Raji (cell line): ENCODE results near the gene AXIN2.

Experiments
- POLR2A ChIP-seq: IDR thresholded peaks from 2 replicates; pipeline ENCODE4 v1.6.1; 2011; ENCODE audit warnings: low read depth, low read length, control low read depth; ENCODE audit not compliant: insufficient read depth

AXIN2 gene

GRCh38 chr17:65498816-65499215 lies 62.6 kb downstream of the AXIN2 start:
- TF ChIP-seq POLR2A = no peak

GRCh38 chr17:65496801-65497200 lies 64.6 kb downstream of the AXIN2 start:
- no peak for TF ChIP-seq POLR2A

DNA sequence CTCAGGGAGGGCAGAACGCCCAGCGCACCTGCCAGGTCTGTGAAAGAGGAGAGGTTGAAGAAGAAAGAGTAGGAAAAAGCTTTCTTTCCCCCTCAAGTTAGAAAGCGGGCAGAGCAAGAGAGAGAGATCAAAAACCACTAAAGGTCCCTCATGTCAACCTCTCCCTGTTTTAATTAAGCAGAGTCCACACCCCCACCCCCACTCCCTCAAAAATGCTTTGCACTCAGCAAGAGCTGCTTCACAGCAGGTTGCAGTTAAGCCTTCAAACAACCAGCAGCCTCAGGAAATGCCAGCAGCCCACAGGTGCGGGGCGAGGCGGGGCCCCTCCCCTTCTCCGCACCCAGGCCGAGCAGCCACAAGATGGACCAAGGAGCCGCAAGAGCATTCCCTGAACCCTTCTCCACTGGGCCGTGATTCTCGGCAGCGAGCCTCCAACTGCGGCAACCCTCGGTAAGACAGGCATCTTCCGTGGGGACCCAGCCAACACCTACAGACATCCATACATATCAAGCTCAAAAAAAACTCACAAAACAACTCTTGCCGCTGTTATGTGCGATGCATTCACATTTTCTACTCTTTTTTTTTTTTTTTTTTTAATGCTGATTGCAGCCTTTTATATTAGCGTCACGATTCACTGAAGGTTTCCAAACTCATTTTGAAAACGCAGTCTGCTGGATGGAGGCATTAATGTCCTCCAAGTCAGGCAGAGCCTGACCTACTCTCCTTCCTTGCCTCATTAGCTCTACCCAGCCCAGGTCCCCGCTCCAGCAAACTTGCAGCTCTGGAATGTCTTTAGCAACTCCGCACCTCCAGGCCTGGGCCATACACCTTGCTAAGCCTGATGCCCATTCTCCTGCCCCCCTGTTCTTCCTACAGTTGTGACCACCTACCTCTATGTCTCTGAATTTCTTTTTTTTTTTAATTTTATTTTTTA lies 66.1 kb downstream of the AXIN2 start:
- TF ChIP-seq POLR2A = no peak

DNA sequence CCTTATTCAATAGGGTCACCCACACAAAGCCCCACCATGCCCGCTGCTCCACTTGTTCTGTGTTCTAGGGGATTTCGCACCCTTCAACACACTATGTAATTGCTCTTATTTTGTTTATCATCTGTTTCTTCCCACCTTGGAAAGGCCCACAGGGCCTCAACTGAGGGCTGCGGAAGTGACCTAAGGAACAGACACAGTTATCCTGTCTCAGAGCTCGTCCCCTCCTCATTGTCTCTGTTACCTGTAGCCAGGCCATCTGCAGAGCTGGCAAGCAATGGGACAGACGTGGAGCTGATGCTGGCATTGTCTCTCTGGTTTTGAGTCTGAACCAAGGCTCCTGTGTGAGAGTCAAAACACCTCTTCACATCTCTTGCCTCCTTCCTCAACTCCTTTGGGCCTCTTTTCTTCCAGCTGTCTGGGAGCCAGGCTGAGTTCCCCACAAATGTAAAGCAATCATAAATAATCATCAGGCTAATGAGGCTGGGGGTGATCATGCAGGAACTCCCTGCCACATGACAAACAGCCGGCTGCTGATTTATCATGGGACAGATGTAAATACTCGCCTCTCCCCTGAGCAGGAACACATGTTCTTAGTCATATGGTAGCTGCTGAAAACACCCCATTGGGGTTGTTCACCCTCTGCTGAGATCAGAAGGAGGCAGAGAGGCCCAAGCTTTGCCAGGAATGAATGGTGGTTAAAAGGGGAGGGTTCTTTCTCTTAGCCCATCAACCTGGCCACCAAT lies 71.9 kb downstream of the AXIN2 start:
- TF ChIP-seq POLR2A = no peak

DNA sequence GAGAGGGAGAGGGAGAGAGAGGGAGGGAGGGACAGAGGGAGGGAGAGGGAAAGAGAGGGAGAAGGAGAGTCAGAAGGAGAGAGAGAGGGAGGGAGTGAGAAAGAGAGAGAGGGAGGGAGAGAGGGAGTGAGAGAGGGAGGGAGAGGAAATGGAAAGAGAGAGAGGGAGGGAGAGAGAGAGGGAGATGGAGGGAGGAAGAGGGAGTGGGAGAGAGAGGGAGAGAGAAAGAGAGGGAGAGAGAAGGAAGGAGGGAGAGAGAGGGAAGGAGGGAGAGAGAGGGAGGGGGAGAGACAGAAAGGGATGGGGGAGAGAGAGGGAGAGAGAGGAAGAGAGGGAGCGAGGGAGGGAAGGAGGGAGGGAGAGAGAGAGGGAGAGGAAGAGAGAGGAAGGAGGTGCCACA lies 72.8 kb downstream of the AXIN2 start:
- TF ChIP-seq POLR2A = no peak

- no peak for TF ChIP-seq POLR2A
Observed at GRCh38 chr17:65487990-65488389, 73.5 kb downstream of the AXIN2 start.

DNA sequence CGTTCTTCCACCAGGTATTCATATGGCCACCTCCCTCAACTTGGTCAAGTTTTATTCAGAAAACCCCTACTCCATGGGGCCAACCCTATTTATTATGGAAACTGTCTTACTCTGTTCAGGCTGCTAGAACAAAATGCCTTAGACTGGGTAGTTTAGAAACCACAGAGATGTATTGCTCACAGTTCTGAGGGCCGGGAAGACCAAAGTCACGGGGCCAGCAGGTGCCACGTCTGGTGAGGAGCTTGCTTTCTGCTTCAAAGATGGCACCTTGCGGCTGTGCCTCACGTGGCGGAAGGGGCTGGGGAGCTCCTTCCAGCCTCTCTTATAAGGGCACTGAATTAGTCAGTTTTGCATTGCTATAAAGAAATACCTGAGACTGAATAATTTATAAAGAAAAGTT lies 74.3 kb downstream of the AXIN2 start:
- TF ChIP-seq POLR2A = no peak

- TF ChIP-seq POLR2A = no peak
Observed at GRCh38 chr17:65485388-65486299, 75.8 kb downstream of the AXIN2 start.

- no peak for TF ChIP-seq POLR2A
Observed at GRCh38 chr17:65483438-65483837, 78.0 kb downstream of the AXIN2 start.

- TF ChIP-seq POLR2A = no peak
Observed at GRCh38 chr17:65482201-65482600, 79.2 kb downstream of the AXIN2 start.

DNA sequence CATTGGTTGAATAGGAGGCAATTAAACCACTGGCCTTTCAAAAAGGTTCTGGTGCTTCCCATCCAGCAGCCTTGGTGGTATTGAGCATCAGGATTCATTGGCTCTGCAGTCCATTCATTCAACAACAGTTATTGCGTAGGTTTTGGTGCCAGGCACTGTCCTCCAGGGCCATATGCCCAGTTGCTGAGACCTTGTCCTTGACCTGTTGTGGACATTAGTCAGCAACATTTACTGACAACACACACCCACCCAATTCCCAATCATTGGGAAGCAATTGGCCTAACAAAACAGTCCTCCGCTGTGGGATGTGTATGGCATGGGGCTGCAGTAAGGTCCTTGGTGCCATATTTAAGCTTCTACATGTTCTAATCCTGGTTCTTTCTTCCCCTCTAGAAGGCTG lies 82.2 kb downstream of the AXIN2 start:
- no peak for TF ChIP-seq POLR2A
